HUES64 (cell line): ENCODE measurements around the gene NXN.

Experiments
- H3K27ac ChIP-seq: 2 replicates; pipeline ENCODE4 v1.7.0; 2013; ENCODE audit warnings: low read depth, low read length, inconsistent platforms
- H3K27me3 ChIP-seq: 2 replicates; pipeline ENCODE4 v1.6.1; 2013; ENCODE audit warnings: mild to moderate bottlenecking, low read length; ENCODE audit not compliant: insufficient read depth
- H3K36me3 ChIP-seq: 2 replicates; pipeline ENCODE4 v1.6.1; 2013; ENCODE audit warnings: mild to moderate bottlenecking, low read length; ENCODE audit not compliant: insufficient read depth
- H3K4me1 ChIP-seq: 2 replicates; pipeline ENCODE4 v1.6.1; 2013; ENCODE audit warnings: mild to moderate bottlenecking, low read length, moderate library complexity; ENCODE audit not compliant: insufficient read depth
- H3K4me3 ChIP-seq: 2 replicates; pipeline ENCODE4 v1.5.1; 2013; ENCODE audit warnings: mild to moderate bottlenecking, low read length, moderate library complexity
- H3K9ac ChIP-seq: 2 replicates; pipeline ENCODE4 v1.6.1; 2013; ENCODE audit warnings: mild to moderate bottlenecking, low read depth, low read length
- H3K9me3 ChIP-seq: 2 replicates; pipeline ENCODE4 v1.6.1; 2013; ENCODE audit warnings: low read depth, low read length; ENCODE audit not compliant: insufficient read depth
- WGBS: fragments of 150-250, 120-280 bp; methylation state at CpG from one replicate; pipeline ENCODE4 v1.1.7; 2013; ENCODE audit warnings: missing lambda C conversion rate; 5-methylcytosine and 5-hydroxymethylcytosine counted together

The NXN gene

DNA sequence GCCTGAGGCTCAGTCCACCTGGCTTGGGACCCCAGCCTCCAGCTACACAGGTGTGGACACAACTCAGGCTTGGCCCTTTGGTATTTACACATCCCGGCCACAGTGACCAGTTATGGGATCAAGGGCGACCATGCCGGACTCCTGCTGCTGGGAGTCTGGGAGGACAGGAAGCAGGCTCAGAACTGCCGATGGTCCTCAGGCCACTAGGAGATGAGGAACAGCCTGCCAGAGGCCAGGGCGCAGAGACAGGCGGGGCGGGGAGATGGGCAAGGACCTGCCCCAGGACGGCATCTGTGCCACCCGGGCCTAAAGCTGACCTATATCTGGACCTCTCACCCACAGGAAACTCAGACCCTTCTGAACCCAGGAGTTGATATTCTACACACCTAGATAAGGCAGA is 12.5 kb downstream of the NXN start:
- no peak overlapping the region for H3K4me3 ChIP-seq
- H3K36me3 ChIP-seq = no peaks in the 10 kb centered on the region
- H3K4me1 ChIP-seq = peaks cover 60% of the 10 kb centered on the region
- no peaks in the 10 kb centered on the region for H3K9me3 ChIP-seq
- no peaks in the 10 kb centered on the region for H3K27me3 ChIP-seq
- WGBS = 94% methylated on average over 9 of the region's 9 CpGs
- no peak overlapping the region; the same call in 1 of the 2 replicates for H3K9ac ChIP-seq
- H3K27ac ChIP-seq = peak overlapping the region; percentile 39

DNA sequence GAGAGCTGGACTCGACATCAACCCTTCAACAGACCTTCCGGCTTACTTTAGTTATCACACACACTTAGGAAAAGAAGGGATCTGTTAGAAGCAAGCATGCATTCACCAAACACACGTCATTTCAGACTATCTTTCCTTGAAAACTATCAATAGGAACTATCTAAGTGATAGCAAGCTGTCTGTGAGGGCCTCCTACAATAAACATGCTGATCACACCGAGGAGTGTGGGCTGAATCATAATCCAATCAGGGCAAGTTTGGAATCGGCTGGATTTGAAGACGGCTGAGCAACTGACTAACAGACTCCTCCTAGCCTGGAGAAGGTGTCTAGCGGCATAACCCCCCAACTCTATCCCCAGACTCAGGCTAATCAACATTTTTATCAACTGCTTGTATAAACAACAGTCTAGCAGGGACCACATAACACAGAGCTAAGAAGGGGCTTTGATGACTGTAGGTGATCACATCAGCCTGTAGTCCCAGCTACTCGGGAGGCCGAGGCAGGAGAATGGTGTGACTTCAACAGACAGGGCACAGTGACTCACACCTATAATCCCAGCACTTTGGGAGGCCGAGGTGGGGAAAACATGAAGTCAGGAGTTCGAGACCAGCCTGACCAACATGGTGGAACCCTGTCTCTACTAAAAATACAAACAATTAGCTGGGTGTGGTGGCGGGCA is 14.1 kb downstream of the NXN start:
- Histone ChIP-seq H3K27me3 (no peaks in the 10 kb centered on the region), H3K27ac (peak overlapping the region; percentile 20; the same call in 1 of the 2 replicates), H3K4me3 (no peak overlapping the region), H3K9ac (no peak overlapping the region; the same call in 1 of the 2 replicates), H3K36me3 (no peaks in the 10 kb centered on the region), H3K9me3 (no peaks in the 10 kb centered on the region), H3K4me1 (peaks cover 61% of the 10 kb centered on the region)
- WGBS = 76% methylated on average over 12 of the region's 12 CpGs

DNA sequence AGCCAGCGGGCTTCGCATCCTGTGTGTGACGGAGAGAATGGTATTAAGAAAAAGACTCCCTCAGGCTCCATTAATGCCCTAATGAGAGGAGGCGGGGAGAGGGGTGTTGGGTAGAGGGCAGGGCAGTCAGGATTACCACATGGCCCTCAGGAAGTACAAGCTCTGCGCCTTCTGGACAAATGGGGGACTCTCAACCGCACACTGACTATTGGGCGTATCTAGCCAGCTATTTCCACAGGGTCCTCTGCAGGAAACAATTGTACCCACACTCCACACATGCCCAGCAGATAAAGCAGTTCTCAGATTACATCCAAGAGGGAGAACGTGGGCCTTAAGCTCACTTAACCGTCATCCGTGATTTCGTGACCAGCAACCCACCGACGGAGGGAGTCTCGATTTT is 14.7 kb downstream of the NXN start:
- Histone ChIP-seq H3K36me3 (no peaks in the 10 kb centered on the region), H3K27me3 (no peaks in the 10 kb centered on the region), H3K9me3 (no peaks in the 10 kb centered on the region), H3K4me3 (no peak overlapping the region), H3K4me1 (peaks cover 55% of the 10 kb centered on the region), H3K9ac (no peak overlapping the region; the same call in 1 of the 2 replicates), H3K27ac (peak overlapping the region; percentile 20; the same call in 1 of the 2 replicates)
- 66% methylated on average over 14 of the region's 14 CpGs for WGBS

DNA sequence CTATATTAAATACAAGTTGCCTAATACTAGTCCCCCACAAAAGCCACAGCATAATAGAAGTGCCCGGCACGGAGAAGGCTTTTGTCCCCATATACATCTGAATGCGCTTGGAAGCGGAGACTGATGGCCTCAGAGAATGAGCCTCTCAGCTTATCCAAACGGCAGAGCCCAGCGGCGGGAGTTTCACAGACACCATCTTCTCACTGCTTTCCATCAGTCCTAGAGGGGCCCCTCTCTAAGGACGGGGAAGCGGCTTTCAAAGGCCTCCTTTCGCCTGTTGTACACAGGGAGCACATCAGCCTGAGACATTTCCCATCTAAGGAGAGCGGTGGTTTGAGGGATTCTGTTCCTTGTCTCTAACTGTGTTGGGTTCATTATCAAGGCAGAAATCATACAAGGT is 16.9 kb downstream of the NXN start:
- Histone ChIP-seq H3K27ac (peak overlapping the region; percentile 84; the same call in 1 of the 2 replicates), H3K27me3 (no peaks in the 10 kb centered on the region), H3K4me3 (0 out of 2 replicates have a peak overlapping the region, but pooled peaks have one; percentile 2), H3K9me3 (no peaks in the 10 kb centered on the region), H3K36me3 (peaks cover 2% of the 10 kb centered on the region; the same call in 1 of the 2 replicates), H3K4me1 (peaks cover 43% of the 10 kb centered on the region), H3K9ac (no peak overlapping the region)
- WGBS = 11% methylated on average over 11 of the region's 11 CpGs

DNA sequence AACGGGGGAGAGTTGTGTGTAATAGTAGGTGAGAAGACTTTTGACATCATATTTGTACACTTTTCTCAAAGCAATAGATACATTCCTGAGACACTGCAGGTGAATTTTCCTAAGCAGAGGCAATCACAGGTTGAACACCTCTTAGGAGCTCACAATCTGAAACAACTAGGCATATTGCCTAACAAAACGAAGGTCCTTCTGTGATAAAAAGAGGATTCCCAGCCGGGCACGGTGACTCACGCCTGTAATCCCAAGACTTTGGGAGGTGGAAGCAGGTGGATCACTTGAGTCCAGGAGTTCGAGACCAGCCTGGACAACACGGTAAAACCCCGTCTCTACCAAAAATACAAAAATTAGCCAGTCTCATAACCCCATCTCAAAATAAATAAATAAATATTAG is 17.4 kb downstream of the NXN start:
- no peak overlapping the region for H3K4me3 ChIP-seq
- no peak overlapping the region for H3K9ac ChIP-seq
- no peak overlapping the region; the same call in 1 of the 2 replicates for H3K27ac ChIP-seq
- WGBS = 86% methylated on average over 8 of the region's 8 CpGs
- peaks cover 41% of the 10 kb centered on the region for H3K4me1 ChIP-seq
- no peaks in the 10 kb centered on the region for H3K27me3 ChIP-seq
- no peaks in the 10 kb centered on the region for H3K9me3 ChIP-seq
- peaks cover 3% of the 10 kb centered on the region; the same call in 1 of the 2 replicates for H3K36me3 ChIP-seq

DNA sequence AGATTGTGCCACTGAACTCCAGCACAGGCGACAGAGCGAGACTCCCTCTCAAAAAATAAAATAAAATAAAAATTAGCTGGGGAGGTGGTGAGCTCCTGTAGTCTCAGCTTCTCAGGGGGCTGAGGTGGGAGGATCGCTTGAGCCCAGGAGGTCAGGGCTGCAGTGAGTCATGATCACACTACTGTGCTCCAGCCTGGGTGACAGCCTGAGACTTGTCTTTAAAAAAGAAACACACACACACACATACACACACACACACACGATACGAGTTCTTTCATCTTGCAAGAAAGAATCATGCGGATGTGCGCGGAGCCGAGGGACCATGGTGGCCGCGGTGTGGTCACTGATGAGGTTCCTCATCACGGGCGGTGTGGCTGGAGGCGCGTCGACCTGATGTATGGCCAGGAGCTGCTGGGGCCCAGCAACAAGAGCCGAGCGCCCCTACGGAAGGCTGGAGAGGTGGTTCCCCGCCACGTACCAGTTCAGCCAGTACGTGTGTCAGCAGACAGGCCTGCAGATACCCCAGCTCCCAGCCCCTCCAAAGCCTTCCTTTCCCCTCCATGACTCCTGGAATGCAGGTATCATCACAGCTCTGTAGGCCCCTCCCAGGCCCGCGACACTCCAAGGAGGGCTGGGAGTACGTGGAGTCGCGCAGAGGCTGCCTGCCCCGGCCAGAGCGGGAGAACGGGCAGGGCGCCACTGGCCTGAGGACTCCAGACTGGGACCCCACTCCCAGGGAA is 20.7 kb downstream of the NXN start:
- peaks cover 3% of the 10 kb centered on the region; the same call in 1 of the 2 replicates for H3K36me3 ChIP-seq
- H3K4me3 ChIP-seq = no peak overlapping the region
- H3K9me3 ChIP-seq = no peaks in the 10 kb centered on the region
- no peaks in the 10 kb centered on the region for H3K27me3 ChIP-seq
- peaks cover 27% of the 10 kb centered on the region for H3K4me1 ChIP-seq
- no peak overlapping the region for H3K9ac ChIP-seq
- 92% methylated on average over 29 of the region's 31 CpGs for WGBS
- H3K27ac ChIP-seq = no peak overlapping the region

DNA sequence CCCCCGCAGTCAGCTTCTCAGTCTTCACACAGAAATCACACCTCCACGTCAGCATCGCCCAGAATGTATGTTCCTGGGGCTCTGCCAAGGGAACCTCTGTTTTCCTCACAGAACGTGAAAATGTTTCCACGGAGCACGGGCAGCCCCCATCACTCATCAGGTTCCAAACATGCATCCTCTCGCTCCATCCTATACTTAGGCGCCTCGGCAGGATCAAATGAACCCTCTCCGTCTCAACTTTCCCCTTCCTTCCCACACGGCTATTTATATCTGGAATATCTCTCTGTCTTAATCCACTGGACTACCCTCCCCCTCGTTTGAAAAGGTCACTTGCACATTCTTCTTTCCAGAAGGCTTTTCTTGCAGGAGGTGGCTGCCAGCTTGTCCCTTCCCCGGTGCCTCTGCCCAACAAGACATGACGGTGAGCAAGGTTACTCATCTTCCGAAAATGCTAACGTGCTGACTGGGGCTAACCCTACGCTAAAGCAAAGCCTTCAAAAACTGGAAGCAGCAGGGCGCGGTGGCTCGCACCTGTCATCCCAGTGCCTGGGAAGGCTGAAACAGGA is 21.6 kb downstream of the NXN start:
- Histone ChIP-seq H3K36me3 (peaks cover 3% of the 10 kb centered on the region; the same call in 1 of the 2 replicates), H3K27me3 (no peaks in the 10 kb centered on the region), H3K4me3 (no peak overlapping the region), H3K9ac (no peak overlapping the region), H3K4me1 (peaks cover 20% of the 10 kb centered on the region), H3K9me3 (no peaks in the 10 kb centered on the region), H3K27ac (no peak overlapping the region)
- WGBS = 93% methylated on average over 20 of the region's 20 CpGs

DNA sequence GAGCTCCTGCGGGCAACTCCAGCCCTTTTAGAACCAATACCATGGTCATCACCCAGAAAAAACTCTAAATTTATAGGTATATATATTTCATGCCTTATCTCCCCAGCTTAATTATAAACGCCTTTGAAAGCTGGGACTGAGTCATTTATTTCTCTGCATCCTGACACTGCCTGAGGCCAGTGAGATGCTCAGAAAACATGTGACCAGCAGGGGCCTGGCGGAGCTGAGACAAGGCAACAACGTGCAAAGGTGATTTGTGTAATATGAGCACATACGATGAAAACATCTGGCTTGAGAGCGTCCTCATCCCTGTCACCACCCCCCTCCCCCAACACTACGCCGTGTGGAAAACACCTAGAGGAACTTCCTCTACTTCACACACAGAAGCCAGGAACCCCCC is 22.7 kb downstream of the NXN start:
- no peak overlapping the region for H3K4me3 ChIP-seq
- no peak overlapping the region for H3K27ac ChIP-seq
- 86% methylated on average over 8 of the region's 8 CpGs for WGBS
- H3K27me3 ChIP-seq = no peaks in the 10 kb centered on the region
- H3K4me1 ChIP-seq = peaks cover 10% of the 10 kb centered on the region
- H3K9me3 ChIP-seq = no peaks in the 10 kb centered on the region
- H3K9ac ChIP-seq = no peak overlapping the region
- H3K36me3 ChIP-seq = peaks cover 3% of the 10 kb centered on the region; the same call in 1 of the 2 replicates

DNA sequence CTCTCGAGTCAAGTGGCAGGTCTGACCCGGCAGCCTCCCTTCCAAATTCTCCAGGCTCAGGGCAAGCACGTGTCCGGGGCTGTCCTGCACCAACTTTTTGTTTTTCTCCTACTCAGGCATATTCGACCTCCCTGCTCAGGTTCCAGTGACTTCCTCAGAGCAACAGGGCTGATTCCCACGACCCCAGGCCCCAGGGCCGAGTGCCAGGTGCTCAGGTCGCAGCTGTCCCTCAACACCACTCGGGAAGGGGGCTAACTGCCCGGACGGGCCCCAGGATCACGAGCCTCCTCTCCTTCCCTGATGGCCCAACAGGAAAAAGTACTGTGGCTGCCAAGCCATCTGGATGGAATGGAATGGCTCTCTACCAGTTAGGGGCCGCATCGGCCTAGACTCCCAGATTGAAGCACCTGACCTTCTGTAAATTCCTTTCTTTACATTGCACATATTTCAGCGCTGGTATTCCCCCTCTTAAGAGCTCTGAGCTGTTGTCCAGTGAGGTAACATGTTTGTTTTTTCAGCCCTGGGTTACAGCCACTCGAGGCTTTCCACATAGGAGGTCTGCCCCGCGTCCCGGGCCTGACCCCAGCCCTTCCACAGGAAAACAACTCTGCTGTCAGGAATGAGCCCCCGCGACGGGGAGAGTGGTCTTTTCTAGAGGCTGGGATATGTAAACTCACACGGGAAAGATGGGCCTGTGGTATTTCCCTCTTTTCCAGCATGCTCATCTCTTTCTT is 25.0 kb downstream of the NXN start:
- WGBS = 86% methylated on average over 23 of the region's 23 CpGs
- Histone ChIP-seq H3K36me3 (peaks cover 3% of the 10 kb centered on the region; the same call in 1 of the 2 replicates), H3K4me1 (peaks cover 23% of the 10 kb centered on the region), H3K4me3 (no peak overlapping the region), H3K9me3 (no peaks in the 10 kb centered on the region), H3K9ac (0 out of 2 replicates have a peak overlapping the region, but pooled peaks have one; percentile 19), H3K27ac (peak overlapping the region; percentile 53; the same call in 1 of the 2 replicates), H3K27me3 (no peaks in the 10 kb centered on the region)

DNA sequence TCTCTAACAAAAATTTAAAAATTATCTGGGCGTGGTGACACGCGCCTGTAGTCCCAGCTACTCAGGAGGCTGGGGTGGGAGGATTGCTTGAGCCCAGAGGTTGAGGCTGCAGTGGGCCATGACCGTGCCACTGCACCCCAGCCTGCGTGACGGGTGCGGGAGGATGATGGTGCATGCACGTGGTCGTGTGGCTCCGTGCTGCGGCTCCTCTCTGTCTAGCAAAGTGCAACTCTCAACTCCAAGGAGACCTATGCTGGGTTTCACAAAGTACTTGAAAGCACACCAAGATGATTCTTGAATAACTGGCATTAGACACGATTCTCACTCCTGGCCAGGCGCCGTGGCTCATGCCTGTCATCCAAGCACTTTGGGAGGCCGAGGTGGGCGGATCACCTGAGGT is 25.8 kb downstream of the NXN start:
- WGBS = 95% methylated on average over 16 of the region's 16 CpGs
- no peaks in the 10 kb centered on the region for H3K9me3 ChIP-seq
- peaks cover 24% of the 10 kb centered on the region for H3K4me1 ChIP-seq
- peaks cover 3% of the 10 kb centered on the region; the same call in 1 of the 2 replicates for H3K36me3 ChIP-seq
- no peak overlapping the region for H3K9ac ChIP-seq
- no peaks in the 10 kb centered on the region for H3K27me3 ChIP-seq
- H3K4me3 ChIP-seq = no peak overlapping the region
- no peak overlapping the region for H3K27ac ChIP-seq
